ENCODE results near the gene TJP2.

Gene TJP2

DNA sequence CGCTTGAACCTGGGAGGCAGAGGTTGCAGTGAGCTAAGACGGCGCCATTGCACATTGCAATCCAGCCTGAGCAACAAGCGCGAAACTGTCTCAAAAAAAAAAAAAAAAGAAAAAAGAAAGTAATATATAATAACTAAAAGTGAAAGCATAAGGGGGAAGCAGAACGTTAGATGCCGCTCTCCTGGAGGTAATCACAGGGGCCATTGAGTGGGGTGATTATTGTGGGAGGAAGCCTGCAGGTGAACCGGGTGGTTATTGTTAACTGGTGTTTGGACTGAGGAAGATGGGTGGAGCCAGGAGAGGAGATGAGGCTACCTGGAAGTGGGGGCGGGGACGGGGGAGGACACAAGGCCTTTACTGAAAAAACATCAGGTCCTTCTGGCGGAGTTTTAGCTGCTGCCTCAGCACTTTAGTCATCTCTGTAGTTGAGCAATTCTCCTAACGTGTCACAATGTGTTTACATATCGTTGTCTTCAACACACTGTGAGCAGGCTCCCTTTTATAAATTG is 5.3 kb upstream of the TJP2 start:
- DNase-seq: no peak
- Histone ChIP-seq H3K27me3 (ENCODE audit: insufficient read depth, low read depth, severe bottlenecking) (no peaks in the 10 kb centered on the region), H3K27ac (no peak overlapping the region), H3K4me3 (ENCODE audit: low read depth, low read length) (no peak overlapping the region), H3K9me3 (ENCODE audit: severe bottlenecking) (no peaks in the 10 kb centered on the region), H3K36me3 (no peaks in the 10 kb centered on the region)
- TF ChIP-seq, protein P1, sequence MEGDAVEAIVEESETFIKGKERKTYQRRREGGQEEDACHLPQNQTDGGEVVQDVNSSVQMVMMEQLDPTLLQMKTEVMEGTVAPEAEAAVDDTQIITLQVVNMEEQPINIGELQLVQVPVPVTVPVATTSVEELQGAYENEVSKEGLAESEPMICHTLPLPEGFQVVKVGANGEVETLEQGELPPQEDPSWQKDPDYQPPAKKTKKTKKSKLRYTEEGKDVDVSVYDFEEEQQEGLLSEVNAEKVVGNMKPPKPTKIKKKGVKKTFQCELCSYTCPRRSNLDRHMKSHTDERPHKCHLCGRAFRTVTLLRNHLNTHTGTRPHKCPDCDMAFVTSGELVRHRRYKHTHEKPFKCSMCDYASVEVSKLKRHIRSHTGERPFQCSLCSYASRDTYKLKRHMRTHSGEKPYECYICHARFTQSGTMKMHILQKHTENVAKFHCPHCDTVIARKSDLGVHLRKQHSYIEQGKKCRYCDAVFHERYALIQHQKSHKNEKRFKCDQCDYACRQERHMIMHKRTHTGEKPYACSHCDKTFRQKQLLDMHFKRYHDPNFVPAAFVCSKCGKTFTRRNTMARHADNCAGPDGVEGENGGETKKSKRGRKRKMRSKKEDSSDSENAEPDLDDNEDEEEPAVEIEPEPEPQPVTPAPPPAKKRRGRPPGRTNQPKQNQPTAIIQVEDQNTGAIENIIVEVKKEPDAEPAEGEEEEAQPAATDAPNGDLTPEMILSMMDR (IDR thresholded peaks at IDR 0.05; ENCODE audit: low read depth, low read length): no peak

DNA sequence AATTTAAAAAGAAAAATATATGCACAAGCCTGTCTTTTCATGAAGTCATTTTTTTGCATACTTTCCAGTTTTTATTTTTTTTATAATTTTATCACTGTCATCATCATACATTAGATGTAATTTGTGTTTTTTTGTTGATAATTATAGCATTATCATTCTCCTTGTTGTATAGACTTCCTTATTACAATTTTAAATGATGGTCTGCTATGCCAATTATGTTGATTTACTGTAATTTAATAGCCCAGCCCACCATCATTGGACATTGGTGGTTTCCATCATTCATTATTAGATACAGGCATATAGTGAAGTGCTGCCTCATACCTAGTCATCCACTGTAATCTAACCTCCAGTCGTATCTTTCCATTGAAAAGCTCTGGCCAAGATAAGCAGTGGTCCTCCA is 3.8 kb upstream of the TJP2 start:
- Histone ChIP-seq H3K4me3 (ENCODE audit: low read depth, low read length) (no peak overlapping the region), H3K27ac (no peak overlapping the region), H3K36me3 (no peaks in the 10 kb centered on the region), H3K27me3 (ENCODE audit: insufficient read depth, low read depth, severe bottlenecking) (no peaks in the 10 kb centered on the region), H3K9me3 (ENCODE audit: severe bottlenecking) (no peaks in the 10 kb centered on the region)
- TF ChIP-seq, protein P1 (IDR thresholded peaks at IDR 0.05; ENCODE audit: low read depth, low read length): no peak
- no peak for DNase-seq

DNA sequence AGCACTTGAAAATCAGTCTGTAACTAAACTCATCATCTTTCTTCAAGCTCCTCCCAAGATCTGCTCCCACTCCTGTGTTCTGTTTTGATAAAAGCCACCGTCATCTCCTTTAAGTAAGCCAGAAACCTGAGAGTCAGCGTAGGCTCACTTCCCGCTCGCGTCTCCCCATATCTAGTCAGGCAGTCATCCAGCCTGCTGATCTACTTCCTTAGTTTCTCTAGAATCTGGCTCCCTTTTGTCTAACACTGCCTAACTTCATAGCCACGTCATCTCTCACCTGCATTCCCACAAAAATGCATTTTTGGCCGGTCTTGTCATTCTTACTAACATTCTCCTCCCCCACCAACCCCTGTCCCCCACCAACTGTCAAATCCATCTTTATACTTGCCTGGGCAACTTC is 3.0 kb upstream of the TJP2 start:
- H3K36me3 ChIP-seq: no peaks in the 10 kb centered on the region

DNA sequence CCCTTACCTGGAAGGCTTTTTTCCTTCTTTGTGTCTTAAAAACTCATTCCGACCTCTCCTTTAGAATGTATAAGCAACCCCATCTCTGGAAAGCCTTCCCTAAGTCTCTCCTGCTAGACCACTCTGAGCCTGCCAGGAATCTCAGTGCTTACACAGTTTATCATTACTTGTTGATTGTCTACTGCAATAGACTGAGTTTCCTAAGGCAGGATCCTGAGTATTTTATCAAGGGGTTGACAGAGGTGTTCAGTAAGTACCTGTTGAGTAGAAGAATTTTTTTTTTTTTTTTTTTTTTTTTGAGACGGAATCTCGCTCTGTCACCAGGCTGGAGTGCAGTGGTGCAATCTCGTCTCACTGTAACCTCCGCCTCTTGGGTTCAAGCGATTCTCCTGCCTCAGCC is 2.6 kb upstream of the TJP2 start:
- DNase-seq: no peak
- no peaks in the 10 kb centered on the region for H3K9me3 ChIP-seq (ENCODE audit: severe bottlenecking)
- H3K36me3 ChIP-seq: no peaks in the 10 kb centered on the region
- H3K4me3 ChIP-seq (ENCODE audit: low read depth, low read length): no peak overlapping the region
- H3K27me3 ChIP-seq (ENCODE audit: insufficient read depth, low read depth, severe bottlenecking): no peaks in the 10 kb centered on the region
- H3K27ac ChIP-seq: no peak overlapping the region
- TF ChIP-seq, protein P1 (IDR thresholded peaks at IDR 0.05; ENCODE audit: low read depth, low read length): no peak

More for the DNA sequence above, 3.0 kb upstream of the TJP2 start:
- no peaks in the 10 kb centered on the region for H3K9me3 ChIP-seq (ENCODE audit: severe bottlenecking)
- no peak overlapping the region for H3K4me3 ChIP-seq (ENCODE audit: low read depth, low read length)
- no peak overlapping the region for H3K27ac ChIP-seq
- no peak for DNase-seq
- no peaks in the 10 kb centered on the region for H3K27me3 ChIP-seq (ENCODE audit: insufficient read depth, low read depth, severe bottlenecking)
- TF ChIP-seq, protein P1 (IDR thresholded peaks at IDR 0.05; ENCODE audit: low read depth, low read length): no peak

DNA sequence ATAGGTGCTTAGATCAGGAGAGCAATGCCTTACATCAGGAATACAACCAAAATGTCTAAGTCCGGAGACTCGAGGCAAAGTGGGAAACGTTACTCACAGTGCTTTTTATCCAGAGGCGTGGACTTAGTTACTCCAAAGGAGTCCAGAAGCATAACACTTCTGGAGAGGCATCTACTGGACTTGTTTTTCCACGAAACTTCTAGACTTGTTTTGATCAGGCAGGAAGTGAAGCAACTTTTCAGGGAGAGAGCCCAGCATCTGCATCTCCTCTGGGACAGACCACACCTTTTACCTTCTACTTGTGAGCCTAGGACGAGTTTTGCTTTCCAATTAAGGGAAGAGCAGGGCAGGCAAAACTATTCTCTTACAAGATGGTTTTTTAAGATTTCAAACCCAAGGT is 1.2 kb upstream of the TJP2 start:
- Histone ChIP-seq H3K4me3 (ENCODE audit: low read depth, low read length) (no peak overlapping the region), H3K36me3 (no peaks in the 10 kb centered on the region), H3K27me3 (ENCODE audit: insufficient read depth, low read depth, severe bottlenecking) (no peaks in the 10 kb centered on the region), H3K27ac (no peak overlapping the region), H3K9me3 (ENCODE audit: severe bottlenecking) (no peaks in the 10 kb centered on the region)
- DNase-seq: no peak
- TF ChIP-seq, protein P1 (IDR thresholded peaks at IDR 0.05; ENCODE audit: low read depth, low read length): no peak

DNA sequence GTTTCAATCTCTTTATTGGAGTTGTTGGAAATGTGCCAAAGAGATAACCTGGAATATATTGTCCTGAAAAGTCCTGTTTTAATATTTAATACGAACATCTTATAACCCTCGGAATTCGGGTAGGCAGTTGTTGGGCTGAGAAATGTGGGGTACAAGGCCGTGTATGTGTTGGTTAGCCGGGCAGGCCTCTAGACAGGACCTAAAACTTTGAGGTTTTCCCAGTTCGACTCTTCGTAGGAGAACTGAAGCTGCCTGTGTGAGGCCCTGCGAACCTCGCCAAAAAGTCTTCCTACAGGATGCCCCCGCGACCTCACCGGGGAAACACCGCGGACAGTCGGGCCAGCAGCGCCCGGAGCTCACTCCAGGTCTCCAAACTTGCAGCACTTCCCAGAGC is 583 bp upstream of the TJP2 start:
- TF ChIP-seq, protein P1 (IDR thresholded peaks at IDR 0.05; ENCODE audit: low read depth, low read length): no peak
- Histone ChIP-seq H3K4me3 (ENCODE audit: low read depth, low read length) (peak overlapping the region; percentile 95), H3K36me3 (no peaks in the 10 kb centered on the region), H3K27ac (peak overlapping the region; percentile 86), H3K27me3 (ENCODE audit: insufficient read depth, low read depth, severe bottlenecking) (no peaks in the 10 kb centered on the region), H3K9me3 (ENCODE audit: severe bottlenecking) (no peaks in the 10 kb centered on the region)
- DNase-seq: no peak

Measured in WERI-Rb-1 (cell line).